ENCODE data around the gene VPS52. TPM values are rescaled to one million over a fixed set of nuclear protein-coding genes. Genes with fewer than 3 reads are reported as not detected.
A peak's percentile ranks its signal among the peaks of the same experiment; 100 is the strongest.
"Not testable (repeated sequence)": the region's sequence is repeated elsewhere in the genome, so short reads cannot be mapped to it uniquely, and the experiment has no call there.

Gene VPS52
- total RNA-seq, 1 experiment from 2014 or later, result 39.7 TPM

DNA sequence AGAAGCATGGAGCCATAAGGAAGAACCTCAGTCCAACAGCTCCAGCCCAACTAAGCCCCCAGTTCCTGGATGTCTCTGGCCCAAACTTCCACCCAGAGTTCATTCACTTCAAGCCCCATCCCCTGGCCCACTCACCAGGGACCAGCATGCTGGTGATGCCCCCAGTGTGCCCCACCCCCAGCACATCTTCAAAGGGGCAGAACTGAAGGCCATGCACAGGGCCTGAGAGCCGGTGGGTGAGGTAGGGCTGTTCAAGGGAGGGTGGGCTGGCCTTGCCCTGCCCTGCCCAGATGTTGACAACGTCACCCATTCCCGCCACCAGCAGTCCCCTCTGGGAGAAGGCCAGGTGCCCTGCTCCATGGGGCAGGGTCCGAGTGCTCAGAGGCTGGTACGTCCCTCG is 8.9 kb upstream of the VPS52 start:
- no peak for DNase-seq (ENCODE audit: extremely low read depth, low read depth)

DNA sequence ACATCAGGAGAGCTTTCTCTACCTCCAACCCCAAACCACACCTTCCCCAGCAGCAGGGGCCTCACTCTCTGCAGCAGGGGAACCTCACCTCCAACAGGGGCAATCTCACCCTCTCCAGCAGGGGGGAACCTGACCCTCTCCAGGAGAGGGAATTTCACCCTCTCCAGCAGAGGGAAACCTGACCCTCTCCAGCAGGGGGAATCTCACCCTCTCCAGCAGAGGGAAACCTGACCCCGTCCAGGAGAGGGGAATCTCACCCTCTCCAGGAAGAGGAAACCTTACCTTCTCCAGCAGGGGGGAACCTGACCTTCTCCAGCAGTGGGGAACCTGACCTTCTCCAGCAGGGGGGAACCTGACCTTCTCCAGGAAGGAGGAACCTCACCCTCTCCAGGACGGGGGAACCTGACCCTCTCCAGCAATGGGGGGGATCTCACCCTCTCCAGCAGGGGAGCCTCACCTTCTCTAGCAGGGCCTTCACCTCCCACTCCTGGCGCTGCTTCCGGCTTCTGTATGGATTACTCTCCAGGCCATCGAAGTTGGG is 8.4 kb upstream of the VPS52 start:
- peak; percentile 56 for DNase-seq (ENCODE audit: extremely low read depth, low read depth)

DNA sequence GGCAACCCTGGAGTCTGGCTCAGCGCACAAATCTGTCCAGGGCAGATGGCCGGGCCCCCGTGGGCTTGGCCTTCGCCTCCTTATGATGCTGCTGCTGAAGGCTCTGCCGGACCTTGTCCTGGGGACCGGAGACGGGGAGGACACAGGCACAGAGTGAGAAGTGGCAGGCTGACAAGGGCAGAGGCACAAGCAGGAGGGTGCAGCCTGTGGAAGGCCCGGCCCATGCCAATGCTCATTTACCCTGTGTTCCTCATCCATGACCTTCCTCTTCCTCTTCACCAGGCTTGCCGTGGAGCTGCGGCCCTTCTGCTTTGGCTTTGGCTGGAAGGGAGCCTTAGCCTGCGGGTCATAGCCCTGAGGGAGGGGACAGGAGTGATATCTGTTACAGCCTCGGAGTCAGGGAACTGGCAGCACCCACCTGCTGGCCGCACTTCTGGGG is 7.6 kb upstream of the VPS52 start:
- no peak for DNase-seq (ENCODE audit: extremely low read depth, low read depth)

DNA sequence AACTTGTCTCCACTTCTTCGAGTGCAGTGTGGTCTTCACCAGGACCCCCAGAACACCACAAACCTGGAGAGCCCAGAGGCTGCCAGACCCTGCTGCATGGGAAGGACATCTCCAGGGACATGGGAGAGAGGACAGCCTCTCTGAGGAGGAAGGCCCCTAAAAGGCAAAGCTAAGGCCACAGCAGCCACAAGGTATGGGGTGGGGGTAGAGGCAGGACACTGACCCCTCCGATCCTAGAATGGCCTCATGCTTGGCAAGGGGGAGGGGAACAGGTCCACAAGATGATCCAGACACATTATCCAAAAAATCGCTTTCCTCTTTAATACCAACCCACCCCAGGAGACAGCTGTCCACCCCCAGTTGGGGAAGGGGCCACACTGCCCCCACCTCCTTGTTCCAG is 7.1 kb upstream of the VPS52 start:
- no peak for DNase-seq (ENCODE audit: extremely low read depth, low read depth)

DNA sequence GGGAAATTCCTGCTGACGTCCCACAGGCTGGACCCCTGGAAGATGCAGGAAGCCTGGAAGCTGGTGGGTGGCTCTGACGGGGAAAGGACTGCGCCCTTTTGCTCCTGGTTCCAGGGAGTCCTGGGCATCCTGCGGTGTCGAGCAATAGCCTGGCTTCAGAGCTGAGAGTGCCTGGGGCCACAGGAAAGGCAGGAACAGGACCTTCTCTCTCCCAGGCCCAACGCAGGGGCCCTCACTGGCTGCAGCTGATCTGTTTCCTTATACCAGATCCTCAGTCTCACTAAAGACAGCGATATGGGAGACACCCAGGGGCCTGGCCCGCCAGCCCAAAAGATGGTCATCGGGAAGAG is 6.7 kb upstream of the VPS52 start:
- DNase-seq (ENCODE audit: extremely low read depth, low read depth), result no peak

DNA sequence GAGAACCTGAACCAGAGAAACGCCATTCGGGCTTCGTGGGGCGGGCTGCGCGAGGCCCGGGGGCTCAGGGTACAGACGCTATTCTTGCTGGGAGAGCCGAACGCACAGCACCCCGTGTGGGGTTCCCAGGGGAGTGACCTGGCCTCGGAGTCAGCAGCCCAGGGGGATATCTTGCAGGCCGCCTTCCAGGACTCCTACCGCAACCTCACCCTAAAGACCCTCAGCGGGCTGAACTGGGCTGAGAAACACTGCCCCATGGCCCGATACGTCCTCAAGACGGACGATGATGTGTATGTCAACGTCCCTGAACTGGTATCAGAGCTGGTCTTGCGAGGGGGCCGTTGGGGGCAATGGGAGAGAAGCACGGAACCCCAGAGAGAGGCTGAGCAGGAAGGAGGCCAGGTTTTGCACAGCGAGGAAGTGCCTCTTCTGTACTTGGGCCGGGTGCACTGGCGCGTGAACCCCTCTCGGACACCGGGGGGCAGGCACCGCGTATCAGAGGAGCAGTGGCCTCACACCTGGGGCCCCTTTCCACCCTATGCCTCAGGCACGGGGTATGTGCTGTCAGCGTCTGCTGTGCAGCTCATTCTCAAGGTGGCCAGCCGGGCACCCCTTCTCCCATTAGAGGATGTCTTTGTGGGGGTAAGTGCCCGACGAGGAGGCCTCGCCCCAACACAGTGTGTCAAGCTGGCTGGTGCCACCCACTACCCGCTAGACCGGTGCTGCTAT is 6.2 kb upstream of the VPS52 start:
- DNase-seq (ENCODE audit: extremely low read depth, low read depth), result no peak

DNA sequence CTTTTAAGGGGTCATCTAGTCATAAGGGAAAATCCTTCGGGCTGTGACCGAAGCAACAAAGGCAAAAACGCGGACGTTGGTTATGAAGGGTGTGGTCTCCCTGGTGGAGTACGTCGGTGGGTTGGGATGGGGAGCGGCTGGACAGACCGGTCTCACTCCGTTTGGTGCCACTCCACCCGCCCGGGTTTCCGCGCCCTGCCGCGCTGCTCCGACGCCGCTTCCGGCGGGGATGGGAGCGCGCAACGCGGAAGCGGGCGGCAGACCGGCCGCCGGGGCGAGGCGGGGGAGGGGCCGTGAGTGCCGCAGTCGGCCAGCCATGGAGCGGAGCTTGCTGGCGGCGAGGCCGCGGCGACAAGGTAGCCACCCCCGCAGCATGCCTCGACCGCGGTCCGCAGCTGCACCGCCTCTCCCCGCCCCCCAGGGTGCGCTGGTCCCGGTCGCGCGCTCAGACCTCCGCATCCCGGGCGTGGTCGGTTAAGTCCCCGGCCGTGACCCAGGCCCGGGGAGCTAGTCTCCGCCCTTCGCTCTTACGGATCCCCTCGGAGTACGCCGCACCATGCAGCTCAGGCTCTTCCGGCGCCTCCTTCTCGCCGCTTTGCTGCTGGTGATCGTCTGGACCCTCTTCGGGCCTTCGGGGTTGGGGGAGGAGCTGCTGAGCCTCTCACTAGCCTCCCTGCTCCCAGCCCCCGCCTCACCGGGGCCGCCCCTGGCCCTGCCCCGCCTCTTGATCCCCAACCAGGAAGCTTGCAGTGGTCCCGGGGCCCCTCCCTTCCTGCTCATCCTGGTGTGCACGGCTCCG is 5.4 kb upstream of the VPS52 start, which contains the start of gene B3GALT4:
B3GALT4 (plus strand) TSS at position 260 of the 799 bp plus-strand sequence; CDS start at position 557, 297 bp downstream.
- DNase-seq (ENCODE audit: extremely low read depth, low read depth), result peak; percentile 66

DNA sequence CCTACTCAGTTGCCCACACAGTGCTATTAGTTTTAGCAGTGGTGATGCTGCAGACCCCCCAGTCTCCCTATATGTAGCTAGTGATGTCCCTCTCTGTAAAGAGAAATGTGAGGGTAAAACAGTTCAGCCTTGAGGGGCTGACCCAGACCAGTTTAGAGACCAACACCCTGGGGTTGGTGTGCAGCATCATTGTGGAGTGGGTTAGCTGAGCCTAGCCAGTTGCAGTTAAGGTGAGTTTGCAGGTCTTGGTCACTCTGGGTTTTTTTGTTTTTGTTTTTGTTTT is 4.8 kb upstream of the VPS52 start:
- no peak for DNase-seq (ENCODE audit: extremely low read depth, low read depth)

DNA sequence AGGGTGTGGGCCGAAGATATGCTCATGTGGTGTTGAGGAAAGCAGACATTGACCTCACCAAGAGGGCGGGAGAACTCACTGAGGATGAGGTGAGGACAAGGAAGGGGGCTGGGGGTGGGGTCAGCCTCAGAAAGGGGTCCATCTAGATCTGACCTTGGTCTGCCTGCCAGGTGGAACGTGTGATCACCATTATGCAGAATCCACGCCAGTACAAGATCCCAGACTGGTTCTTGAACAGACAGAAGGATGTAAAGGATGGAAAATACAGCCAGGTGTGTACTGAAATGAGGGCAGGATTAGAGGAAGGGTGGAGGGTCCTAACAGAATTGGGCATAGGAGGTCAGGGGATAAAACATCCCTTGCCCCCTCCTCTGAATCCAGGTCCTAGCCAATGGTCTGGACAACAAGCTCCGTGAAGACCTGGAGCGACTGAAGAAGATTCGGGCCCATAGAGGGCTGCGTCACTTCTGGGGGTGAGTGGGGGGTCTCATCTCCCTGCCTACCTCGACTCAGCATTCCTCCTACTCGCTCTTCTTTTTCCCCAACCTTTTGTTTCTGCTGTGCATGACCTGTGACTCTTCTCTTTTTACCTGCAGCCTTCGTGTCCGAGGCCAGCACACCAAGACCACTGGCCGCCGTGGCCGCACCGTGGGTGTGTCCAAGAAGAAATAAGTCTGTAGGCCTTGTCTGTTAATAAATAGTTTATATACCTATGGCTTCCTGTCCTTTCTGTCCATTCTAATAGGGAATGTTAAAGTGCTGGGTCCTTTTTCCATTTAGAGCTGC is 4.3 kb upstream of the VPS52 start:
- DNase-seq (ENCODE audit: extremely low read depth, low read depth), result not testable (repeated sequence)

DNA sequence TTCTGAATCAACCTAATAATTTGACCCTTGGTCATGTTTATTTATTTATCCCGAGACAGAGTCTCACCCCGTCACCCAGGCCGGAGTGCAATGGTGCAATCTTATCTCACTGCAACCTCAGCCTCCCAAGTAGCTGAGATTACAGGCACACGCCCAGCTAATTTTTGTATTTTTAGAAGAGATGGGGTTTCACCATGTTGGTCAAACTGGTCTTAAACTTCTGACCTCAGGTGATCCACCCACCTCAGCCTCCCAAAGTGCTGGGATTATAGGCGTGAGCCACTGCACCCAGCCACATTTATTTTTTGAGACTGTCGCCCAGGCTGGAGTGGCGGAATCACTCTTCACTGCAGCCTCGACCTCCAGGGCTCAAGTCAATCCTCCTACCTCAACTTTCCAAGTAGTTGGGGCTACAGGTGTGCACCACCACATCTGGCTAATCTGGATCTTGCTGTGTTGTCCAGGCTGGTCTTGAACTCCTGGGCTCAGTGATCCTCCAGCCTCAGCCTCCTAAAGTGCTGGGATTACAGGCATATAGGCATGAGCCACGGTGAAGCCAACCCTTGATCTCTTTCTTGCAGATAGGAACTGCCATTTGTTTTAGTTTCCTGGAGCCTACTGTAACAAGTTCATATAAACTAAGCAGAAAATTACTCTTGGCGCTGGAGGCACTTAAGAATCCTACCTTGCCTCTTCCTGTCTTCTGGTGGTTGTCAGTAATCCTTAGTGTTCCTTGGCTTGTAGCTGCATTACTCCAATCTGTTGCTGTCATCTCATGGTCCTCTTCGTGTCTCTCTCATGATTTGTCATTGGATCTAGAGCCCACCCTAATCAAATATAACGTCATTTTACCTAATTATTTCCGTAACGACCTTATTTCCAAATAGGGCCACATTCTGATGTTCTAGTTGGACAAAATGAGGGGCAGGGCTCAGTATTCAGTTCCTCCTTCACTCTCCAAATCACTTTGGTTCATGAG is 2.5 kb upstream of the VPS52 start:
- no peak for DNase-seq (ENCODE audit: extremely low read depth, low read depth)

DNA sequence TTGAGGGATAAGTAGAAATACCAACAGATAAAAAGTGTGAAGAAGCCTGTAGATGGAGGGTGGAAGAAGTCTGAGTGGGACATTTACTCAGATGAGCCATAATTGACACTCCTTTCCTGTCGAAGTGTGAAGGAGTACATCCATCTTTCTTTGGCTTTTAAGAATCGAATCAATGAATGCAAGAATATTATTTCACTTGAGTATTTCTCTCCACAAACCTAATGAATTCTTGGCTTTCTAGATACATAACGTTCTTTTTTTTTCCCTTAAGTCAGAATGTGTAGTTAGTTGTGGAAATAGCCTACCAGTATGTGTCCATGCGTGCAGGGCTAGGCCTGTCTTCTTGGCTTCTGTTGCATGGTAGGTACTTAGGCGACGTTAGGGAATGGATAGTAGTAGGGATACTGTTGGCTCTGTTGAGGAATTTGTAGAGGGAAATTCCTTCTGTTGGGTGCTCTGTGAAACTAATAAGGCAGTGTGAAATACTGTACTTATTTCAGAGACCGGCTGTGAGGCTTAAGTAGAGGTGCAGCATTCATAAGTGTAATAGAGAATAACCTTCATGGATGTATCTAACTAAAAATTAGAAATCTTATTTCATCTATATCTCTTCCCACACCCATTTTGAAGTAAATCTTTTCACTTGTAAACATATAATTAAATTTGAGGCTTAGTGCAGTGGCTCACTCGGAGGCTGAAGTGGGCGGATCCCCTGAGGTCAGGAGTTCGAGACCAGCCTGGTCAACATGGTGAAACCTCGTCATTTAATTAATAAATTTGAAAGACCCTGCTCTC is 1.6 kb upstream of the VPS52 start:
- no peak for DNase-seq (ENCODE audit: extremely low read depth, low read depth)

DNA sequence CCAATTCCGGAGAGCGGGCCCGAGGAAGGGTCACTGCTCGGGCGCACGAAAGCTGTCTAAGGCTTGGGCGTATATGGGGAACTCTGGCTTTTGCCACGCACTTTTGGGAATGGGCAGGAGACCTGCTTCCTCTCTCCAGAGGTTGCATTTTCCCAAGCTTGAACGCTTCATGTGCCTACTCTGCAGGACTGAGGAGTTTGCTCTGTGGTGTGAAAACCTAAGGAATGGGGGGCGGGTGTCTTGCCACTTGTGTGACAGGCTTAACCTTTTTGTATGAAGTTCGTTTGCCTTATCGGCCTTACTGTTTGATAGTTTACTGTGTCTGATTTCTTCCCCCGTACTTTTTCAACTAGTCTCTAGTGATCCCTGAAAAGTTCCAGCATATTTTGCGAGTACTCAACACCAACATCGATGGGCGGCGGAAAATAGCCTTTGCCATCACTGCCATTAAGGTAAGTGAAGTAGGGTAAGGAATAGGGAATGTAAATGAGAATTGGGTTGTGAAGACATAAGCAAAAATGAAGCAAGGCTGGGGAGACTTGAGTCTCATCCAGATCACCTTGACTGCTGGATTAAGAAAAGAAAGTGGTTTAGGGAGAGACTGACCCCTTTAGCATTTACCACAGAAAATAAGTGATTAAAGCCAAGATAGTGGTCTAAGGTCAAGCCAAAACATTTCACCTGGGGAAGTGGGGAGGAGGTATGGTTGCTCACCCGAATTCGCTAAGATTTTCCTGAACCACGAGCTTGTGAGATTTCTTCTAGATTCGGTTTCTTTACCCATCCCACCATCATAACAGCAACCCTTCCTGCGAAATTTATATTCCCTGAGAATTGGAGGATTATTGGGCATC is 826 bp upstream of the VPS52 start:
- DNase-seq (ENCODE audit: extremely low read depth, low read depth), result no peak

DNA sequence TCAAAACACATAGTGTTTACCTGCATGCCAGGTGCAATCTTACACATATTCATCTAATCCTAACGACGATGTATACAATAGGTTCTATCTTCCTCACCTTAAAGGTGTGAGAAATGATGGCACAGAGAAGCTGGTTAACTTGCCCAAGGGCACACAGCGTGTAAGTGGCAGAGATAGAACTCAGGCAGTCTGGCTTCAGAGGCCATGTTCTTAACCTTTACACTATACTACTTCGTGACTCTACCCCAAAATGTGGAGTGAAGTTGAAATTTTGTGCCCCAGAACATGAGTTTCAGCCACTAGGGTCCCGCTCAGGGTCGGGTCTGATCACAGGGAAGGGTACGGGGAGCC is 584 bp downstream of the VPS52 start:
- DNase-seq (ENCODE audit: extremely low read depth, low read depth), result no peak

DNA sequence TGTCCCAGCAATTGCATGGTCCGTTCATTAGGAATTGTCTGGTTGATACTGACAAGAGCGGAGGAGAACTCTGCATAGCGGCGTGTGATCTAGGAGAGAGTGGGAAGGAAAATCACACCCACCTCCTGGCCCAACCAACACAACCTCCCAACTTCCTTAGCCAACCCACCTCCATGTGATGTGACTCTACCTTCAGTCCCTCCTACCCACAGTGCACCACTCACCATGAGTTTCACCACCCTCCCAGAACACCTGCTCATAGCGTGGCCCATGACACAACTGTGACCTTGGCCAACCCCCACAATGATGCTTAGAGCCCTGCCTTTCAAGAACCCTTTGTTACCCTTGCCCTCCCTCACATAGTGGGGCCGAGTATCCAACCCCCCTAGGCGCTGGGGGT is 7.7 kb downstream of the VPS52 start:
- no peak for DNase-seq (ENCODE audit: extremely low read depth, low read depth)

DNA sequence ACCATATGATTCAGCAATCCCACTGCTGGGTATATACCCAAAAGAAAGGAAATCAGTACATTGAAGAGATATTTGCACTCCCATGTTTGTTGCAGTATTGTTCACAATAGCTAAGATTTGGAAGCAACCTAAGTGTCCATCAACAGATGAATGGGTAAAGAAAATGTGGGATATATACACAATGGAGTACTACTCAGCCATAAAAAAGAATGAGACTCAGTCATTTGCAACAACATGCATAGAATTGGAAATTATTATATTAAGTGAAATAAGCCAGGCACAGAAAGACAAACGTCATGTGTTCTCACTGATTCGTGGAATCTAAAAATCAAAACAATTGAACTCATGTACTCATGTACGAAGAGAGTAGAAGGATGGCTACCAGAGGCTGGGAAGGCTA is 9.2 kb downstream of the VPS52 start:
- DNase-seq (ENCODE audit: extremely low read depth, low read depth), result not testable (repeated sequence)

DNA sequence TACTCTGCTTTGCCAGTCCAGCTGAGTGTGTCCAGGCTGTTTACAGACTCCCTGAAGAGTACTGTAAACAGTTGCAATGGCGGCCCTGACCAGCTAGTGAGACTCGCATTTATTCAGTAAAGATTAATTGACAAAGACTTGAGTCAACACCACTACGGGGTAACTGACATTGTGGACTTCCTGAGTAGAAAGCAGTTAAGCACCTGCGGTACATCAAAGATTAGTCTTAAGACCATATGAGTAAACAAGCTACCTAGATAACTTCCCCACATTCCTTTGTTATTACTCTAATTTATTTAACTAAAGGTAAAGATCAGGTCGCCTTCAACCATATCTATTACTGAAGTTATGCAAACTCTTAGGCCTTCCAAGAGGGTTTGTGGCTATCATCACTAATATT is 12.6 kb downstream of the VPS52 start:
- DNase-seq (ENCODE audit: extremely low read depth, low read depth), result no peak

DNA sequence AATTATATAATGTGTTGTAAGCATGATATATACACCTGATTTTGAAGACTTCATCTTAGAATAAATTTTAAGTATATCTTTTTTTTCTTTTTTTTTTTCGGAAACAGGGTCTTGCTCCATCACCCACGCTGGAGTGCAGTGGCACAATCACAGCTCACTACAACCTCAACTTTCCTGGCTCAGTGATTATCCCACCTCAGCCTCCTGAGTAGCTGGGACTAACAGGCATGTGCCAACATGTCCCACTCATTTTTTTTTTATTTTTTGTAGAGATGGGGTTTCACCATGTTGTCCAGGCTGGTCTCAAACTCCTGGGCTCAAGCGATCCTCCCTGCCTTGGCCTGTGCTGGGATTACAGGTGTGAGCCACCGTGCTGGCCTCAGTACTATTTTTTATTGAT is 17.1 kb downstream of the VPS52 start:
- no peak for DNase-seq (ENCODE audit: extremely low read depth, low read depth)

DNA sequence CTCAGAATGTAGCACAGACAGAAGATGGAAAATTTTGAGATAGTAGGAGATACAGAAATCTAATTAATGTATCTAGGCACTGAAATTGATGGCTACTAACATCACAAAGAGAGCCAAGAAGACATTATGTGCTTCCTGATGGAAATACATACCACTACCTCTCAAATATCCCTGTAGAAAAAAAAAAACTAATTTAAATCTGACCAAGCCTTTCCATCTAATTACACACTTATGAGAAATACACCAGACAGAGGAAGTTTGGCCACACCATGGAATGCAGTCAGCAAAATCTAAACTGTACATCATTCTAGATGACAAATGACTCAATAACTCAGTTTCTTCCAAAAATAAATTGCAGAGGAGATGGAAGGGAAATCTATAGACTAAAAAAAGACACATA is 18.9 kb downstream of the VPS52 start:
- no peak for DNase-seq (ENCODE audit: extremely low read depth, low read depth)

Data from NCI-H460 (cell line).